Spleen (tissue), 7 donors: ENCODE data around the gene MT3.

Experiments used
- CTCF ChIP-seq, 11 experiments: fragments of 200-600 bp in 7 of 11; fragments of 450-650 bp in 4 of 11; sonication (generic) in 4 of 11; IDR thresholded peaks in 8 of 11; conservative IDR thresholded peaks in 3 of 11; 1 replicate in 7 of 11; 2 replicates in 4 of 11; pipeline versions ENCODE4 v1.4.0 to v1.8.0; 2016 to 2021; ENCODE audit warnings: antibody characterized with exemption in 11 of 11, inconsistent platforms in 4 of 11, mild to moderate bottlenecking in 1 of 11
- POLR2A ChIP-seq, 3 donors: fragments of 450-650 bp; IDR thresholded peaks; one replicate each; pipeline ENCODE4 v1.5.1; 2017; ENCODE audit warnings: antibody characterized with exemption in 3 of 3, mild to moderate bottlenecking in 1 of 3
- donor health status: DM: no; HTN: no; CAD: no; lungs with moderate emphysema.
- donor health status: DM: no; HTN: no; CAD: no.
- donor health status: DM: no; HTN: no; CAD: no.

GRCh38 chr16:56574625-56575024 lies 14.7 kb upstream of the MT3 start:
- no peak for TF ChIP-seq CTCF (IDR thresholded peaks at IDR 0.05 in 8 of 11, conservative IDR thresholded peaks at IDR 0.05 in 3 of 11)
- TF ChIP-seq POLR2A (IDR thresholded peaks at IDR 0.05) = no peak
